ENCODE results near the gene PGBD5.
A peak's percentile ranks its signal among the peaks of the same experiment; 100 is the strongest.
"Not testable (repeated sequence)": the region's sequence is repeated elsewhere in the genome, so short reads cannot be mapped to it uniquely, and the experiment has no call there.

Gene PGBD5

DNA sequence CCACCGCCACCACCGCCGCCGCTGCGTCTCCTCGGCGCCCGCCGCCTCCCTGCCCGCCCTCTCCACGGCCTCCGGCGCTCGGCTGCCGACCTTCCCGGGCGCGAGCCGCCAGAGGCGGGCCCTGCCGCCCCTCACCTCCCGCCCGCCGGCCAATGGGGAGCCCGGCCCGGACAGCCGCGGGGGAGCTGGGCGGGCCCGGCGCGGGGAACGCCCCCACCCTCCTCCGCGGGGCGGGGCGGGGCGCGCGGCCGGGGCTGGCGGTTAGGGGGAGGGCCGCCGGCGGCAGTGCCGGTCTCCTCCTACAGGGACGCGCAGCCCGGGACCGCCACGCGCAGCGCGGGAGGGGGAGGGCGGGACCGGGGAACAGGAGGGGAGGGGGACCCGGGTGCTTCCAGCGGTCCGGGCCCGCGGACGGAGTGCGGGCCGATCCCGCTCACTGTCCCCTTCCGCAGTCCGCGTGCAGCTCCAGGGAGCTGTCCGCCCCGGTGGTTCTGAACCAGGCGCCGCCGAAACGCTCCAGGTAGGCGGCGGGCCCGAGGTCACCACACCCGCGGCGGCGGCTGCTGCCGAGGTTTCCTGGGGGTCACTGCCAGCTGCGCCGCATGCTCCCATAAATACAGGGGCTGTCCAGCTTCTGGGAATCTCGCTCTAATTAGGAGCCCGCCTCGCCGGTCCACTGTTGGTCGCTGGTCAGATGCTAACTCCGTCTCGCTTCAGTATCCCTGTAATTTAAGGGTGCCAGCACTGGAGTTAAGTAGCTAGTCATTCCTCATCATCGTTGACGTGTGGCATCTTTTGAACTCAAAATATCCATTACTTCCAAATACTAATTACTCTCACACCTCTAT lies at the start of gene PGBD5:
TSS of gene PGBD5 (minus strand) at position 87 of the 848 bp plus-strand sequence. CDS start 404 bp downstream, outside the sequence.
- peak; percentile 90 for DNase-seq

GRCh38 chr1:230474924-230475323 lies 48.8 kb upstream of the PGBD5 start:
- not testable (repeated sequence) for DNase-seq

DNA sequence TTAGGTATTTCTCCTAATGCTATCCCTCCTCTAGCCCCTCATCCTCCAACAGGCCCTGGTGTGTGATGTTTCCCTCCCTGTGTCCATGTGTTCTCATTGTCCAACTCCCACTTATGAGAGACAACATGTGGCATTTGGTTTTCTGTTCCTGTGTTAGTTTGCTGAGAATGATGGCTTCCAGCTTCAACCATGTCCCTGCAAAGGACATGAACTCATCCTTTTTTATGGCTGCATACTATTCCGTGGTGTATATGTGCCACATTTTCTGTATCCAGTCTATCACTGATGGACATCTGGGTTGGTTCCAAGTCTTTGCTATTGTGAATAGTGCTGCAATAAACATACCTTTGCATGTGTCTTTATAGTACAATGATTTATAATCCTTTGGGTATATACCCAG lies 44.6 kb upstream of the PGBD5 start:
- DNase-seq: not testable (repeated sequence)

DNA sequence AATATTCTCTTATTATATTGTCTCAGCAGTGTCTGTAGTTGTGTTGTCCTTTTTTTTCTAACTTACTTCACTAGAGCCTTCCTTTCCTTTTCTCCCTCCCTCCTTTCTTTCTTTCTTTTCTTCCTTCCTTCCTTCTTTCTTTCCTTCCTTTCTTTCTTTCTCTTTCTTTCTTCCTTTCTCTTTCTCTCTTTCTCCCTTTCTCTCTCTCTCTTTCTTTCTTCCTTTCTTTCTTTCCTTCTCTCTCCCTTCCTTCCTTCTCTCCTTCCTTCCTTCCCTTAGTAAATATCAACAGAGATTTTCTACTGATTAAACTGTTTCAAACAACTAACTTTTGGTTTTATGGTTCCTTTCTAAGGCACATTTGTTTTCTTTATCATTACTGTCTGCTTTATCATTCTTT lies 43.1 kb upstream of the PGBD5 start:
- DNase-seq: no peak

GRCh38 chr1:230465691-230466090 lies 39.6 kb upstream of the PGBD5 start:
- no peak for DNase-seq

- DNase-seq: no peak
Observed at GRCh38 chr1:230464671-230465070, 38.5 kb upstream of the PGBD5 start.

GRCh38 chr1:230463760-230464159 lies 37.6 kb upstream of the PGBD5 start:
- DNase-seq: no peak

DNA sequence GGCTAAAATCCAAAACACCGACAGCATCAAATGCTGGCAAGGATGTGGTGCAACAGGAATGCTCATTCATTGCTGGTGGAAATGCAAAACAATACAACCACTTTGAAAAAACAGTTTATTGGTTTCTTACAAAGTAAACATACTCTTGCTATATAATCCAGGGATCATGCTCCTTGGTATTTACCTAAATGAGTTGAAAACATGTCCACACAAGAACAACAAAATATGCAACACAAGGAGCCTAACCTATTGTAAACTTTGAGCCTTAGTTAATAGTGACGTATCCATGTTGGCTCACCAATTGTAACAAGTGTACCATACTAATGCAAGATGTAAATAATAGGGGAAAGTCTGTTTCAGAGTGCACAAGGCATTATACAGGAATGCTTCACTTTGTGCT lies 37.2 kb upstream of the PGBD5 start:
- DNase-seq: no peak

GRCh38 chr1:230459465-230459864 lies 33.3 kb upstream of the PGBD5 start:
- no peak for DNase-seq

DNA sequence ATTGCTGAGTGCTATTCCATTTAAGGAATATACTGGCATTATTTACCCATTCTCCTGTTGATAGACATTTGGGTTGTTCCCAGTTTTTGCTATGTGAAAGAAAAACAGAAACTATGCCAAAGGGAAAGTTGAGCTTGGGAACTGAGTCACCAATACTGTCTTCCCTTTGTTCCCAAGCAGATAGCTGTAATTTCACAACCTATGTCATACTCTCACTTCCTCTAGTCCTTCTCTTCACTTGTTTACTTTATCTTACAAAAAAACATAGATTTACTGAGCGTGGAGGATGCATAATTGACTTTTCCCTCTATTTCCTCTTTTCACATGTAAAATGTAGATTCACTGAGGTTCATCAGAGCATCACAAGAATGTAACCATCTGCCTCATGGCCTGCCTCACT lies 32.4 kb upstream of the PGBD5 start:
- no peak for DNase-seq

GRCh38 chr1:230456478-230456877 lies 30.3 kb upstream of the PGBD5 start:
- DNase-seq: no peak

GRCh38 chr1:230455291-230455690 lies 29.2 kb upstream of the PGBD5 start:
- no peak for DNase-seq

- no peak for DNase-seq
Observed at GRCh38 chr1:230453377-230453776, 27.2 kb upstream of the PGBD5 start.

- DNase-seq: peak; percentile 59
Observed at GRCh38 chr1:230441183-230442029, 15.3 kb upstream of the PGBD5 start.

DNA sequence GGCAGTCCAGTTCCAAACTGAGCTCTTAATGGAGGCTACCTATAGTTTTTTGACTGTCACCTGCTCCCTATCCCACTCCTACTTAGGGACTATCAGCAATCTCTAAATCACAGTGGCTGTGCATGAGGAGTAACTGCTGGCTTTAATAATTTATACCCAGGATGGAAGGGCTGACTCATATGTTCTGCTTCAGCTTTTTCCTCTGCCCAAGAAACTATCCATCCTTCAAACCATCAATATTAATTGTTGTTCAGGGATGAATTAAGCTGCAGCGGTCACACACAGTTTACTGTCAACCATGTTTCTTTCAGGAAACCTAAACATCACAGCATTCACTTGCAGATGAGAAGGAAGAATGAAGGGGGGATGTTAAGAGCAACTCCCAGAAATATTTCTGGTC lies 9.0 kb upstream of the PGBD5 start:
- DNase-seq: no peak

DNA sequence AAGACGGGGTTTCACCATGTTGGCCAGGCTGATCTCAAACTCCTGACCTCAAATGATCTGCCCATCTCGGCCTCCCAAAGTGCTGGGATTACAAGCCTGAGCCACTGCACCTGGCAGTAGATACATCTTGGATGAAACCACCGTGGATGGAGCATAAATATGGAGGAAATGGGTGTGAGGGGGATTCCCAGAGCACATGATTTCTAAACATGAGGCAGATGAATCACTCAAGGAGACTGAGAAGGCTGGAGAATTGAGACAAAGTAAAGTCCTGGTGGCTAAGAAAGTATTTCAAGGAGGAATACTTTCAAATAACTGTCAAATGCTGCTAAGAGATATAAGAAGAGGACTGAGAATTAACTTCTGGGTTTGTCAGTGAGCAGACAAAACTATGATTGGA lies 5.4 kb upstream of the PGBD5 start:
- no peak for DNase-seq

DNA sequence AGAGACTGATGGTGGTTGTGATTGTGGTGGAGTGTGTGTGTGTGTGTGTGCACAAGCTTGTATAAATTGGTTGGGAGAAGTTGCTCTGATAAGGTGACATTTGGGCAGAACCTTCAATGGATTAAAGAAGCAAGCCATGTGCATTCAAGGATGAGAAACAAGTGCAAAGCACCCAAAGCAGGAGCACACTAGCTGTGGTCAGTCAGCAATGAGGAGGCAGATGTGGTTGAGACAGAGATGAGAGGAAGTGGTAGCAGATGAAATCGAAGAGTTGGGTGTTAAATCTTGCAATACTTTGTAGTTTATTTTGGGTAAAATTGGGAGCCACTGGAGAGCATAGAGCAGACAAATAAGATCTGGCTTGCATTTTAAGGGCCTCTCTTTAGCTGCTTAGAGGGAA lies 4.4 kb upstream of the PGBD5 start:
- DNase-seq: no peak

- DNase-seq: no peak
Observed at GRCh38 chr1:230429067-230429735, 3.1 kb upstream of the PGBD5 start.

- DNase-seq: no peak
Observed at GRCh38 chr1:230427981-230428380, 1.8 kb upstream of the PGBD5 start.

GRCh38 chr1:230427094-230427876 lies 1.2 kb upstream of the PGBD5 start:
- DNase-seq: no peak

- peak; percentile 53 for DNase-seq
Observed at GRCh38 chr1:230425252-230426091, 660 bp downstream of the PGBD5 start.

Data from islet precursor cell (in vitro differentiated cells).